ENCODE data around the gene TNNT1. TPM values are rescaled to one million over a fixed set of nuclear protein-coding genes. Genes with fewer than 3 reads are reported as not detected.

TNNT1 gene
- polyA plus RNA-seq, 4 donors = 0.18 to 20.1 (median 5.3) TPM

DNA sequence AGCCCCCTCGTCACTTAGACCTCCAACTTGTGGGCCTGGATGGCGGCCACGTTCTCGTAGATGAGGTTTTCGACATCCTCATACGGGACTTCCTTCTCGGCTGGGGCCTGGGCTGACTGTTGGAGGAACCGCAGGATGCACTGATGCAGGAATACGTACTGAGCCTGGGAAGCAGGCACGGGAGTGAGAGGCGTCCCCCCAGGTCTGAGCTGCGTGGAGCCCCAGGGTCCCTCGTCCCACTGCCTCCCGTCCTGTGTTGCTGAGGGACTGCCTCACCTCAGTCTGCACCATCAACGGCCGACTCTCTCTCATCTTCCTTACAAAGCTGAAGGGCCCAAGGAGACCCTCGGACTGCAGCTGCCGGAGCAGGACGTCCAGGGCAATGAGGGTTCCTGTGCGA is 32.7 kb upstream of the TNNT1 start:
- H3K27me3 ChIP-seq (ENCODE audit: control insufficient read depth in 3 of 3, insufficient read depth in 3 of 3, low read length in 3 of 3) = peaks cover 0 to 31% (median 5%) of the 10 kb centered on the region in 3 donors
- FAIRE-seq (no peak), DNase-seq (no peak)

DNA sequence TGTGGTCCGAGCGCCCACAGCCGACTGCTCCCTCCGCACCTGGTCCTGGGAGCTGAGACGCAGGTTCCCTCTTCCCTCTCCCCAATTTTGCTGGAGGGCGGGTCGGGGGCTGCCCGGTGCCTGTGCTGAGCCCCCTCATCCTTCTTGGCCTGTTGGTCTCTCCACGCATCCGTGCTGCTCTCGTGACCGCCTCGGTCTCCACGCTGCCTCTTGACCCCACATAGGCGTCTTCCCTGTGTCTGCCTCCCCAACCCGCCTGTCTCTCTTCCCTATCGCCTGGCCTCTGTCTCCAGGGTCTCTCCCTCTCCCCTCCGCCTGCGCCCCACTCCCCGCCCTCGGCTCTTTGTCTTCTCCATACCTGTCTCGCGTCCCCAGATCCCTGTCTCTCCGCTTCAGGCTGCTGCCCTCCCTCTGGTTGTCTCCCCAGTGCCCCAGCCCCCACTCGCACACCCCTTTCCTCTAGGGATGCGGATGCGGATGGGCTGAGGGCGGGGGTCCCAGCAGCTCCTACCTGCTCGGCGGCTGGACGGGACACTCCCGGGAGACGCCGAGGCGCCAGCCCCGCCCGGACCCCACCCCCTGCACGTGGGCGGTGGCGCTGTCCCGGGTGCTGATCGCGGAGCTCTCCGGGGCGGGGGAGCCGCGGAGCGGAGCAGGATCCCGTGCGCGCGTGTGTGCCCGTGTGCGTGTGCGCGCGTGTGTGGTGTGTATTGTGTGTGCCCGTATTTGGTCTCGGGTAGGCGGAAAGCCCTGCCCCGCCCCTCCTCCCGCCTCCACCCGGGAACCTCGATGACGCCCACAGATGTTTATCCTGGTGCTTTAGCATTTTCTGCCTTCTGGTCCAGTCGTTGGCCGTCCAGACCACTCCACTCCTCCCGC is 30.8 kb upstream of the TNNT1 start, which contains the start of gene SYT5:
TSS of gene SYT5 (minus strand) at position 684 of the 879 bp plus-strand sequence. CDS start 1,248 bp downstream, outside the sequence.
- H3K36me3 ChIP-seq (ENCODE audit: control insufficient read depth in 3 of 3, insufficient read depth in 2 of 3, low read depth in 1 of 3, low read length in 3 of 3) = peaks cover 0 to 32% (median 3%) of the 10 kb centered on the region in 3 donors
- H3K27ac ChIP-seq (ENCODE audit: low read depth in 1 of 3, low read length in 2 of 3) = peak within 1 kb of the TSS in 1 of 3 donors; percentile 21
- peaks cover 0 to 4% of the 10 kb centered on the region in 2 donors for H3K9me3 ChIP-seq (ENCODE audit: control insufficient read depth in 2 of 2, insufficient read depth in 1 of 2, low read depth in 1 of 2, low read length in 1 of 2)
- FAIRE-seq (no peak), DNase-seq (peak; percentile 62 to 77)
- peaks cover 7 to 49% (median 15%) of the 10 kb centered on the region in 3 donors for H3K27me3 ChIP-seq (ENCODE audit: control insufficient read depth in 3 of 3, insufficient read depth in 3 of 3, low read length in 3 of 3)
- 1 to 3% (median 1%) methylated on average over 45 to 68 of the region's 68 CpGs for WGBS, 3 donors
- H3K4me1 ChIP-seq (ENCODE audit: control insufficient read depth in 3 of 3, insufficient read depth in 2 of 3, low read depth in 1 of 3, low read length in 2 of 3) = peaks cover 0 to 13% (median 5%) of the 10 kb centered on the region in 3 donors
- H3K4me3 ChIP-seq (ENCODE audit: low read depth in 1 of 3, low read length in 3 of 3) = peak within 1 kb of the TSS in 2 of 3 donors; percentile 21 to 27

More for the DNA sequence above, 32.7 kb upstream of the TNNT1 start:
- Histone ChIP-seq H3K9me3 (ENCODE audit: control insufficient read depth in 2 of 2, insufficient read depth in 1 of 2, low read depth in 1 of 2, low read length in 1 of 2) (no peaks in the 10 kb centered on the region), H3K4me3 (ENCODE audit: low read depth in 1 of 3, low read length in 3 of 3) (no peak overlapping the region), H3K36me3 (ENCODE audit: control insufficient read depth in 3 of 3, insufficient read depth in 2 of 3, low read depth in 1 of 3, low read length in 3 of 3) (peaks cover 0 to 49% (median 3%) of the 10 kb centered on the region in 3 donors), H3K4me1 (ENCODE audit: control insufficient read depth in 3 of 3, insufficient read depth in 2 of 3, low read depth in 1 of 3, low read length in 2 of 3) (peaks cover 0 to 13% (median 5%) of the 10 kb centered on the region in 3 donors), H3K27ac (ENCODE audit: low read depth in 1 of 3, low read length in 2 of 3) (no peak overlapping the region)
- 77 to 89% (median 86%) methylated on average over 19 to 20 of the region's 20 CpGs for WGBS, 3 donors

DNA sequence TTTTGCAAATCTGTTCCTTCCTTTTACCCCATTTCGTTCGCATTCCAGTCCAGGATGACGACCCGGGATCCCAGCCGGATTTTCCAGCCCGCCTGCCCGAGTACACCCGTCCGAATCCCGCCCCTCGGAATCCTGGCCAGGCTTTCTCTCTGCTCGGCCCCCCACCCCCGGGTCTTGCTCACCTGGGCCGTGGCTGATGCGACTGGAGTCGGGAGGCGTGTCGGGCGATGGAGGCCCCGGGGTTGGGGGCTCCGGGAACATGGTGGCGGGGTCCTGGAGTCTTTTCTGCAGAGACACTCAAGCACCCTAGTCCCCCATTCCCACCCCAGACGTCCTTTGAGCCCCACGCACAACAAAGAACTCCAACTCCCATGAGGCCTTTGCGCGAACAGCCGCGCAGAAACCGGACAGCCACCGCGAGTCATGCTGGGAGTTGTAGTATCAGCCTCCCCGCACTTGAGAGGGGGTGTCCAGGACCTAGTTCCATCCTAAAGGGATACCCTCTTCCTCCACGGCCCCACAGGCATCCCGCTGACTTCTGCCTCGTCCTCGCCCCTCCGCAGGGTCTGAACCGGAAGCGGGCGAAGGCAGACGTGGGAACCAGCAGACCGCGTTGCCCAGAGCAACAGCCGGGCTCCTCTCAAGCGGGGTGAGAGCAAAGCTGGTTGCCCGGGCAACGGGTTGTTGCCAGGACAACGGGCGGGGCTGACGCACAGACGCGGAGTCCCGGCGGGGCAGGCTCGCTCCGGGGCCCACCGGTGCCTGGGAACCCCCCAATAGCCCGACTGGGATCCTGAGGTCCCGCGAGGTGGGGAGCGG is 30.0 kb upstream of the TNNT1 start:
- FAIRE-seq = no peak

DNA sequence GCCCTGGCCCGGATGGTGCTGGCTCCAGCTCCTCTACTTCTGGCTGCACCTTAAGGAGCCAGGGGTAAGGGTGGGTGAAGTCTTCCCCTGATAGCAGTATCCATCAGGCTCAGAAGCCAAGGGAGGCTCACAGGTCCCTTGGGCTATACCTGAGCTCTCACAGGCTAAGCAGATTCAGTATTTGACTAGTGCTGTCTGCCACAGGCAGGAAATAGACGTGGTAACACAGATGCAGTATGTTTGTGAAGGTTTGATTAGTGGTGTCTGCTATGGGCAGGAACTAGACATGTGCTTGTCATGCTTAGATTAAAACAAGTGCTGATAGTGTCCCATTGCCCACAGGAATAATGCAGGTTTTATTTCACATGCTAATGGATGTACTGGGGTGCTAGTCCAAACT is 27.1 kb upstream of the TNNT1 start:
- H3K4me3 ChIP-seq (ENCODE audit: low read depth in 1 of 3, low read length in 3 of 3) = no peak overlapping the region
- H3K27ac ChIP-seq (ENCODE audit: low read depth in 1 of 3, low read length in 2 of 3) = no peak overlapping the region
- peaks cover 0 to 6% (median 0%) of the 10 kb centered on the region in 3 donors for H3K36me3 ChIP-seq (ENCODE audit: control insufficient read depth in 3 of 3, insufficient read depth in 2 of 3, low read depth in 1 of 3, low read length in 3 of 3)
- 15 to 40% (median 21%) methylated on average over 2 of the region's 2 CpGs for WGBS, 3 donors
- peaks cover 0 to 4% of the 10 kb centered on the region in 2 donors for H3K9me3 ChIP-seq (ENCODE audit: control insufficient read depth in 2 of 2, insufficient read depth in 1 of 2, low read depth in 1 of 2, low read length in 1 of 2)
- H3K27me3 ChIP-seq (ENCODE audit: control insufficient read depth in 3 of 3, insufficient read depth in 3 of 3, low read length in 3 of 3) = peaks cover 7 to 83% (median 35%) of the 10 kb centered on the region in 3 donors
- H3K4me1 ChIP-seq (ENCODE audit: control insufficient read depth in 3 of 3, insufficient read depth in 2 of 3, low read depth in 1 of 3, low read length in 2 of 3) = peaks cover 3 to 19% (median 7%) of the 10 kb centered on the region in 3 donors
- no peak for FAIRE-seq
- DNase-seq = no peak

More for the DNA sequence above, 30.0 kb upstream of the TNNT1 start:
- H3K36me3 ChIP-seq (ENCODE audit: control insufficient read depth in 3 of 3, insufficient read depth in 2 of 3, low read depth in 1 of 3, low read length in 3 of 3) = peaks cover 0 to 31% (median 3%) of the 10 kb centered on the region in 3 donors
- H3K4me1 ChIP-seq (ENCODE audit: control insufficient read depth in 3 of 3, insufficient read depth in 2 of 3, low read depth in 1 of 3, low read length in 2 of 3) = peaks cover 0 to 13% (median 5%) of the 10 kb centered on the region in 3 donors
- H3K27ac ChIP-seq (ENCODE audit: low read depth in 1 of 3, low read length in 2 of 3) = peak overlapping the region in 1 of 3 donors; percentile 21
- peak; percentile 64 to 81 for DNase-seq
- peaks cover 7 to 57% (median 22%) of the 10 kb centered on the region in 3 donors for H3K27me3 ChIP-seq (ENCODE audit: control insufficient read depth in 3 of 3, insufficient read depth in 3 of 3, low read length in 3 of 3)
- peaks cover 0 to 4% of the 10 kb centered on the region in 2 donors for H3K9me3 ChIP-seq (ENCODE audit: control insufficient read depth in 2 of 2, insufficient read depth in 1 of 2, low read depth in 1 of 2, low read length in 1 of 2)
- 4 to 9% (median 7%) methylated on average over 56 to 61 of the region's 61 CpGs for WGBS, 3 donors
- peak overlapping the region in 1 of 3 donors; percentile 27 for H3K4me3 ChIP-seq (ENCODE audit: low read depth in 1 of 3, low read length in 3 of 3)

DNA sequence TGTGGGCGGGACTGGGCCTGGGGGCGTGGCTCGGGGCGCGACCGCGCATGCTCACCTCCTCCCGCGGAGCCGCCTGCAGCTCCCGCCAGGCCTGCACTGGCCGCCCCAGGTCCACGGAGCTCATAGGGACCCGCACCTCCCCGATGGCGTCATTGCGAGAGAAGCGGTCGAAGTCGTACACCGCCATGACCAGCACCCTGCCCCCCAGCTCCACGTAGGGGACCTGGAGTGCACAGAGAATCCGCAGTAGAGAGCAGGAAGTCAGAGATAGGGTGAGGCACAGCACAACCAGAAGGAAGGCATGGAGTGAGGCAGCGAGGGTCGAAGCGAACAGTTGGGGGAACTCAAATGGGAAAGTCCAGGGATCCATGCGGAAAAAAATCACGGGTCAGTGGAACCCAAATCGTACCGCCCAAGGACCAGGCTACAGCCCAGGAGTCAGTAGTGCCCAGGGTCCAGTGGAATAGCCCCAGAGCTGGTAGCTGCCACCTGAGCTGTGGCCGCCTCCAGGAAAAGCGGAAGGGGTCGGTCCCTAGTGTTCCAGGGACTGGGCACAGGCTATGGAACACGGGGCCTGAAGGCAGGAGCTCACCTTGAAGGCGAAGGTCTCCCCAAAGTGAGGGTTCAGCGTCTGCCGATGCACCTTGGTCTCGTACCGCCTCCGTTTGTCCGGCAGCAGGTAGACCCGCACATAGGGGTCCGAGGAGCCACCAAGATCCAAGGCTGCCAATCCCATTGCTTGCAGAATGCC is 26.3 kb upstream of the TNNT1 start:
- no peak for FAIRE-seq
- DNase-seq = no peak
- WGBS, 3 donors = 55 to 60% (median 59%) methylated on average over 43 of the region's 43 CpGs
- Histone ChIP-seq H3K9me3 (ENCODE audit: control insufficient read depth in 2 of 2, insufficient read depth in 1 of 2, low read depth in 1 of 2, low read length in 1 of 2) (peaks cover 0 to 4% of the 10 kb centered on the region in 2 donors), H3K4me3 (ENCODE audit: low read depth in 1 of 3, low read length in 3 of 3) (no peak overlapping the region), H3K4me1 (ENCODE audit: control insufficient read depth in 3 of 3, insufficient read depth in 2 of 3, low read depth in 1 of 3, low read length in 2 of 3) (peaks cover 3 to 19% (median 7%) of the 10 kb centered on the region in 3 donors), H3K27me3 (ENCODE audit: control insufficient read depth in 3 of 3, insufficient read depth in 3 of 3, low read length in 3 of 3) (peaks cover 7 to 89% (median 36%) of the 10 kb centered on the region in 3 donors), H3K27ac (ENCODE audit: low read depth in 1 of 3, low read length in 2 of 3) (no peak overlapping the region), H3K36me3 (ENCODE audit: control insufficient read depth in 3 of 3, insufficient read depth in 2 of 3, low read depth in 1 of 3, low read length in 3 of 3) (no peaks in the 10 kb centered on the region)

DNA sequence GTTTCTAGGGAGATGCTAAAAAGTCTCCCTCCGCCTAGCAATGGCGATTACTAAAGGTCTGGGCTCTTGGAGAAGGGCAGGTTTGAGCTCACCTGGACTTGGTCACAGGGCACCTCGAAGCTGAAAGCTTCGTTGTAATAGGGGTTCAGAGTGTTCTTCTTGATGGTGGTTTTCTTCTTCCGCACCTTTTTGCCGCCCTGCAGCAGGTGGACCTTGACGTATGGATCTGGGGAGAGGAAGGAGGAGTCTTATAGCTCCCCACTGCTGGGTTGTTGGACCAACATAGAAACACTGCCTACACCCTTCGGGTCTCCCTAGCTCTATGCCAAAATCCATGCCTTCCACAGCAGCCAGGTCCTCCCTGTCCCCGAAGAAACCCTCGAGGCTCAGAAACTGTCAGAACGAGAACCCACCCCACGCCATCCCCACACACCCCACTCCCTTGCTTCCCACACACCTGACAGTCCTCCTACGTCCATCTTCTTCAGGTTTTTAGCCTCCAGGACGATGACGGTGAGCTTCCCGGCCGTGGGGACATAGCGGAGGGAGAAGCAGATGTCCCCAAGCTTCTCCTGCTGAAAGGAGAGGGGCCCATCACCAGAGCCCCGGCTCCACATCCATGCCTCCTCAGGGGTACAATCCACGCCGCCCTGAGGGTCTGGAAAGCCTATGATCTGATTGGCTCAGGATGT is 25.6 kb upstream of the TNNT1 start:
- H3K4me3 ChIP-seq (ENCODE audit: low read depth in 1 of 3, low read length in 3 of 3) = no peak overlapping the region
- WGBS, 3 donors = 57 to 60% (median 58%) methylated on average over 21 of the region's 21 CpGs
- FAIRE-seq (no peak), DNase-seq (no peak)
- H3K9me3 ChIP-seq (ENCODE audit: control insufficient read depth in 2 of 2, insufficient read depth in 1 of 2, low read depth in 1 of 2, low read length in 1 of 2) = peaks cover 0 to 4% of the 10 kb centered on the region in 2 donors
- no peak overlapping the region for H3K27ac ChIP-seq (ENCODE audit: low read depth in 1 of 3, low read length in 2 of 3)
- peaks cover 7 to 93% (median 40%) of the 10 kb centered on the region in 3 donors for H3K27me3 ChIP-seq (ENCODE audit: control insufficient read depth in 3 of 3, insufficient read depth in 3 of 3, low read length in 3 of 3)
- no peaks in the 10 kb centered on the region for H3K36me3 ChIP-seq (ENCODE audit: control insufficient read depth in 3 of 3, insufficient read depth in 2 of 3, low read depth in 1 of 3, low read length in 3 of 3)
- peaks cover 3 to 15% (median 6%) of the 10 kb centered on the region in 3 donors for H3K4me1 ChIP-seq (ENCODE audit: control insufficient read depth in 3 of 3, insufficient read depth in 2 of 3, low read depth in 1 of 3, low read length in 2 of 3)

DNA sequence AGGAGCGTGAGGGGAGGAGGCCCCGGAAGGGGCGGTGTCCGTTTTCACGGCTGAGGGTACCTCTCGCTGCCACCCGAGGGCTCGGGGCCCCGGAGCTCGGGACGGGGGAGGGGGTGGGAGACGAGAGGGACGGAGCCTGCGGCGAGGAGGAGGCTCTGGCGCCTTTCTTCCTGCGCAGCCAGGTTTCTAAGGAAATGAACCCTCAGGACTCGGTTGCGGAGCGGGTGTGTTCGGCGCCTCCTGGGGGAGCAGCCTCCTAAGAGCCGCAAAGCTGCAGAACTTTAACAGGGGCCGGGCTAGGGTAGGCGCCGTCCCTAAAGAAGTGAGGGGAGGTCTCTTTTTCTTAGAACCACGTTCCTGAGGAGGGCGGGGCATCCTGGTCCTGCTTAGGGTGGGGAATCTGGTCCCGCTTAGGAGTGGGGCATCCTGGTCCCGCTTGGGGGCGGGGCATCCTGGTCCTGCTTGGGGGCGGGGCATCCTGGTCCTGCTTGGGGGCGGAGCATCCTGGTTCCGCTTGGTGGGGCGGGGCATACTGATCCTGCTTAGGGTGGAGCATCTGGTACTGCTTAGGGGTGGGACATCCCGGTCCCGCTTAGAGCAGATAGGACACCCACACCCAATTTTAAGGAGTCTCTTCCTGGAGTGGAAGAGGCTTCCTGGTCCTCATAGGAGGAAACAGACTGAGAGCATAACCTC is 24.9 kb upstream of the TNNT1 start:
- peak; percentile 25 to 45 for DNase-seq
- 1 to 3% (median 2%) methylated on average over 33 to 37 of the region's 37 CpGs for WGBS, 3 donors
- H3K4me1 ChIP-seq (ENCODE audit: control insufficient read depth in 3 of 3, insufficient read depth in 2 of 3, low read depth in 1 of 3, low read length in 2 of 3) = peaks cover 2 to 9% (median 3%) of the 10 kb centered on the region in 3 donors
- peaks cover 0 to 4% of the 10 kb centered on the region in 2 donors for H3K9me3 ChIP-seq (ENCODE audit: control insufficient read depth in 2 of 2, insufficient read depth in 1 of 2, low read depth in 1 of 2, low read length in 1 of 2)
- H3K4me3 ChIP-seq (ENCODE audit: low read depth in 1 of 3, low read length in 3 of 3) = peak overlapping the region in 2 of 3 donors; percentile 13 to 27
- H3K27me3 ChIP-seq (ENCODE audit: control insufficient read depth in 3 of 3, insufficient read depth in 3 of 3, low read length in 3 of 3) = peaks cover 7 to 93% (median 43%) of the 10 kb centered on the region in 3 donors
- H3K36me3 ChIP-seq (ENCODE audit: control insufficient read depth in 3 of 3, insufficient read depth in 2 of 3, low read depth in 1 of 3, low read length in 3 of 3) = no peaks in the 10 kb centered on the region
- H3K27ac ChIP-seq (ENCODE audit: low read depth in 1 of 3, low read length in 2 of 3) = no peak overlapping the region
- no peak for FAIRE-seq

Data from small intestine (tissue), 7 donors.